NT2/D1 (cell line): Measurements from ENCODE around the gene FBXO30.

ENCODE experiments used
- SUZ12 ChIP-seq: IDR thresholded peaks from 2 replicates; pipeline ENCODE4 v1.6.1; 2011; ENCODE audit not compliant: insufficient read length, insufficient read depth; ENCODE audit errors: extremely low read depth
- YY1 ChIP-seq: IDR thresholded peaks from 2 replicates; pipeline ENCODE4 v1.6.1; 2011; ENCODE audit not compliant: insufficient read length, insufficient read depth

GRCh38 chr6:145845557-145845956 lies 31.0 kb upstream of the FBXO30 start:
- TF ChIP-seq YY1 (no peak), SUZ12 (no peak)
